ENCODE measurements around the gene GALNS.

GALNS gene

GRCh38 chr16:88888461-88889387 is 32.0 kb upstream of the GALNS start:
- DNase-seq = no peak

GRCh38 chr16:88888057-88888456 is 31.3 kb upstream of the GALNS start:
- no peak for DNase-seq

- no peak for DNase-seq
These were observed 30.2 kb upstream of the GALNS start for GRCh38 chr16:88886845-88887521.

- no peak for DNase-seq
These were observed 29.7 kb upstream of the GALNS start for GRCh38 chr16:88886420-88886844.

- DNase-seq = no peak
These were observed 29.0 kb upstream of the GALNS start for GRCh38 chr16:88885693-88886280.

- no peak for DNase-seq
These were observed 28.0 kb upstream of the GALNS start for GRCh38 chr16:88884569-88885271.

GRCh38 chr16:88883946-88884345 is 27.2 kb upstream of the GALNS start:
- DNase-seq = no peak

GRCh38 chr16:88883117-88883895 is 26.6 kb upstream of the GALNS start:
- no peak for DNase-seq

- DNase-seq = no peak
These were observed 25.7 kb upstream of the GALNS start for GRCh38 chr16:88882358-88883030.

- DNase-seq = no peak
These were observed 25.1 kb upstream of the GALNS start for GRCh38 chr16:88881675-88882357.

- no peak for DNase-seq
These were observed 24.4 kb upstream of the GALNS start for GRCh38 chr16:88881007-88881615.

- no peak for DNase-seq
These were observed 23.7 kb upstream of the GALNS start for GRCh38 chr16:88880226-88881006.

GRCh38 chr16:88879788-88880055 is 23.0 kb upstream of the GALNS start:
- DNase-seq = no peak

- DNase-seq = no peak
These were observed 22.4 kb upstream of the GALNS start for GRCh38 chr16:88878967-88879787.

- no peak for DNase-seq
These were observed 21.6 kb upstream of the GALNS start for GRCh38 chr16:88878356-88878755.

GRCh38 chr16:88877564-88878289 is 21.0 kb upstream of the GALNS start:
- no peak for DNase-seq

GRCh38 chr16:88876942-88877526 is 20.3 kb upstream of the GALNS start:
- DNase-seq = no peak

- DNase-seq = no peak
These were observed 19.0 kb upstream of the GALNS start for GRCh38 chr16:88875703-88876234.

Data from stimulated activated CD4-positive, alpha-beta T cell treated with anti-CD3 and anti-CD28 coated beads, Interleukin-2, amount 100 ng/mL, for 24 hours (primary cell).